Spleen (tissue), 11 donors: Measurements from ENCODE around the gene BAG1. TPM values are rescaled to one million over a fixed set of nuclear protein-coding genes. Genes with fewer than 3 reads are reported as not detected.

ENCODE experiments used
- DNase-seq: peaks from one replicate; pipeline ENCODE4 v3.0.0-alpha.2; 2020
- H3K27ac ChIP-seq, 8 donors: fragments of 200-600 bp; sonication (generic) in 7 of 8; 1 replicate in 4 of 8; 2 replicates in 4 of 8; pipeline versions ENCODE4 v1.5.0 to v1.8.0; 2016 to 2021; ENCODE audit warnings: inconsistent platforms in 4 of 8, mild to moderate bottlenecking in 4 of 8, moderate library complexity in 1 of 8
- H3K27me3 ChIP-seq, 7 donors: fragments of 200-600 bp; sonication (generic) in 6 of 7; replicated peaks in 1 of 7; 1 replicate in 4 of 7; 2 replicates in 3 of 7; pipeline versions ENCODE4 v1.5.0 to v1.8.0; 2016 to 2021; ENCODE audit warnings: inconsistent platforms in 3 of 7, mild to moderate bottlenecking in 1 of 7
- H3K36me3 ChIP-seq, 6 donors: fragments of 200-600 bp; sonication (generic) in 5 of 6; 1 replicate in 4 of 6; 2 replicates in 2 of 6; pipeline versions ENCODE4 v1.5.0 to v1.8.0; 2016 to 2021; ENCODE audit warnings: inconsistent platforms in 2 of 6
- H3K4me1 ChIP-seq, 6 donors: fragments of 200-600 bp; sonication (generic) in 5 of 6; 1 replicate in 3 of 6; 2 replicates in 3 of 6; pipeline versions ENCODE4 v1.5.0 to v1.8.0; 2016 to 2021; ENCODE audit warnings: inconsistent platforms in 3 of 6
- H3K4me3 ChIP-seq, 8 donors: fragments of 200-600 bp; sonication (generic) in 7 of 8; 1 replicate in 4 of 8; 2 replicates in 4 of 8; pipeline versions ENCODE4 v1.5.0 to v1.8.0; 2016 to 2021; ENCODE audit warnings: inconsistent platforms in 4 of 8, mild to moderate bottlenecking in 4 of 8, moderate library complexity in 2 of 8
- H3K9me3 ChIP-seq, 8 donors: fragments of 200-600 bp; sonication (generic) in 7 of 8; 1 replicate in 4 of 8; 2 replicates in 4 of 8; pipeline versions ENCODE4 v1.5.0 to v1.8.0; 2016 to 2021; ENCODE audit warnings: inconsistent platforms in 4 of 8
- CTCF ChIP-seq, 11 experiments: fragments of 200-600 bp in 7 of 11; fragments of 450-650 bp in 4 of 11; sonication (generic) in 4 of 11; IDR thresholded peaks in 8 of 11; conservative IDR thresholded peaks in 3 of 11; 1 replicate in 7 of 11; 2 replicates in 4 of 11; pipeline versions ENCODE4 v1.4.0 to v1.8.0; 2016 to 2021; ENCODE audit warnings: antibody characterized with exemption in 11 of 11, inconsistent platforms in 4 of 11, mild to moderate bottlenecking in 1 of 11
- POLR2A ChIP-seq, 3 donors: fragments of 450-650 bp; IDR thresholded peaks; one replicate each; pipeline ENCODE4 v1.5.1; 2017; ENCODE audit warnings: antibody characterized with exemption in 3 of 3, mild to moderate bottlenecking in 1 of 3
- POLR2AphosphoS5 ChIP-seq, 3 donors: sonication (generic); formaldehyde crosslinking; IDR thresholded peaks; one replicate each; pipeline ENCODE4 v1.5.1; 2017; ENCODE audit warnings: antibody characterized with exemption in 3 of 3
- WGBS, 5 donors: extraction: QIAGEN DNeasy Blood & Tissue Kit in 3 of 5; methylation state at CpG; one replicate each; pipeline versions ENCODE4 v1.1.5 to v1.1.7; 2013 to 2018; 5-methylcytosine and 5-hydroxymethylcytosine counted together
- intact Hi-C: fragments of 100-400 bp; cut with DNase I; formaldehyde crosslinking; loops from one replicate; pipeline ENCODE4 v1.15.0; 2023; ENCODE audit warnings: low total_unique reads
- polyA plus RNA-seq, 3 donors: library from polyadenylated mRNA; stranded (reverse); fragments of 200-250 nt; gene quantifications; one replicate each; pipeline ENCODE4 v1.2.1, GENCODE V29; 2013
- total RNA-seq, 7 donors: library from RNA; depleted of rRNA in 3 of 7; stranded (reverse); fragments of >200 nt in 3 of 7; fragmentation: NEBNext Ultra II Directional in 4 of 7; extraction: Animal tissue kit (Norgen Biotek cat#: 25700) in 4 of 7; gene quantifications; one replicate each; pipeline versions ENCODE4 v1.1.0 to v1.2.1, GENCODE V29; 2016 to 2021
- donor health status: healthy with polysubstance abuse.
- donor health status: DM: no; HTN: no; CAD: no; lungs with moderate emphysema.
- donor health status: DM: no; HTN: no; CAD: no.
- donor health status: Bipolar disorder and iron deficiency.
- donor health status: healthy.
- donor health status: DM: no; HTN: no; CAD: no.
- donor health status: DM: yes; HTN: yes; CAD: no.

Gene BAG1
- total and polyA plus RNA-seq, 10 donors, result 49.9 to 102 (median 70.9) TPM

- Histone ChIP-seq H3K9me3 (no peaks in the 10 kb centered on the region), H3K4me1 (peaks cover 17 to 83% (median 60%) of the 10 kb centered on the region in 6 donors), H3K27ac (peak overlapping the region; percentile 96 to 100 (median 98)), H3K4me3 (peak overlapping the region; percentile 61 to 92 (median 75)), H3K27me3 (no peaks in the 10 kb centered on the region), H3K36me3 (peaks cover 0 to 40% (median 4%) of the 10 kb centered on the region in 6 donors)
- intact Hi-C loops, result loop anchor here (10.0 kb wide), 1 partner anchor 175 kb away; no protein-coding TSS in a partner anchor
- TF ChIP-seq CTCF (IDR thresholded peaks at IDR 0.05 in 8 of 11, conservative IDR thresholded peaks at IDR 0.05 in 3 of 11) (no peak), POLR2A (IDR thresholded peaks at IDR 0.05) (no peak), POLR2AphosphoS5 (IDR thresholded peaks at IDR 0.05) (no peak)
- WGBS, 5 donors, result 0 to 3% (median 0%) methylated on average over 14 of the region's 14 CpGs
- DNase-seq, result no peak
These were observed 25.4 kb upstream of the BAG1 start for GRCh38 chr9:33289936-33290246.

GRCh38 chr9:33289496-33289895, 25.0 kb upstream of the BAG1 start:
- intact Hi-C loops, result loop anchor here (10.0 kb wide), 1 partner anchor 175 kb away; no protein-coding TSS in a partner anchor
- WGBS, 5 donors, result 2 to 5% (median 4%) methylated on average over 9 to 12 of the region's 12 CpGs
- Histone ChIP-seq H3K4me1 (peaks cover 14 to 79% (median 56%) of the 10 kb centered on the region in 6 donors), H3K36me3 (peaks cover 0 to 36% (median 3%) of the 10 kb centered on the region in 6 donors), H3K27ac (peak overlapping the region; percentile 96 to 100 (median 98)), H3K9me3 (no peaks in the 10 kb centered on the region), H3K27me3 (no peaks in the 10 kb centered on the region), H3K4me3 (peak overlapping the region in 7 of 8 donors; percentile 61 to 92 (median 75))
- peak; percentile 84 for DNase-seq
- no peak for TF ChIP-seq POLR2AphosphoS5 (IDR thresholded peaks at IDR 0.05)
- TF ChIP-seq POLR2A (IDR thresholded peaks at IDR 0.05), result no peak
- TF ChIP-seq CTCF (IDR thresholded peaks at IDR 0.05 in 8 of 11, conservative IDR thresholded peaks at IDR 0.05 in 3 of 11), result no peak

GRCh38 chr9:33288828-33289483, 24.4 kb upstream of the BAG1 start:
- DNase-seq, result peak; percentile 83
- intact Hi-C loops, result loop anchor here (10.0 kb wide), 1 partner anchor 176 kb away; no protein-coding TSS in a partner anchor
- H3K27me3 ChIP-seq, result no peaks in the 10 kb centered on the region
- H3K4me1 ChIP-seq, result peaks cover 14 to 74% (median 50%) of the 10 kb centered on the region in 6 donors
- no peak for TF ChIP-seq POLR2A (IDR thresholded peaks at IDR 0.05)
- TF ChIP-seq POLR2AphosphoS5 (IDR thresholded peaks at IDR 0.05), result no peak
- no peak for TF ChIP-seq CTCF (IDR thresholded peaks at IDR 0.05 in 8 of 11, conservative IDR thresholded peaks at IDR 0.05 in 3 of 11)
- H3K36me3 ChIP-seq, result peaks cover 0 to 35% (median 2%) of the 10 kb centered on the region in 6 donors
- H3K4me3 ChIP-seq, result peak overlapping the region in 2 of 8 donors; percentile 69 to 75
- 62 to 72% (median 66%) methylated on average over 9 to 14 of the region's 14 CpGs for WGBS, 5 donors
- H3K27ac ChIP-seq, result peak overlapping the region; percentile 96 to 100 (median 98)
- no peaks in the 10 kb centered on the region for H3K9me3 ChIP-seq

DNA sequence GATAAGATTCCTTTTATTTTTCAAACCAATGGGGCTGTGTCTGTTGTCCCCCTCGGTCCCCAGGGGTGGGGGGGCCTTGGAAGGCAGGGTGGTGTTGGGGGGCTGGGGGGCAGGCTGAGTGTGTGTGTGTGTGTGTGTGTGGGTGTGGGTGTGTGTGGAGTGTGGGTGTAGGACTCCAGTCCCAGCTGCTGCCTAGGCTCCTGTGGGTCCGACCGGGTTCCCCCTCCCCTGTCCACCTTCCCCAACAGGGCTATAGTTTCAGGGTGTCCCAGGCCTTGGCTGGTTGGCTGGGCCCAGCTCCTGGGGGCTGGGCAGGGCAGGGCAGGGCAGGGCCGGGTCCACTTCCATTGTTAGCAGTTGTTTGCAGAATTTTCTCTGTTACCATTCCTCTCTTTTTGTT, 23.7 kb upstream of the BAG1 start:
- Histone ChIP-seq H3K4me3 (no peak overlapping the region), H3K9me3 (no peaks in the 10 kb centered on the region), H3K4me1 (peaks cover 14 to 66% (median 43%) of the 10 kb centered on the region in 6 donors), H3K36me3 (peaks cover 0 to 35% (median 3%) of the 10 kb centered on the region in 6 donors), H3K27me3 (no peaks in the 10 kb centered on the region), H3K27ac (peak overlapping the region in 5 of 8 donors; percentile 96 to 99 (median 98))
- WGBS, 5 donors, result 60 to 84% (median 75%) methylated on average over 3 to 4 of the region's 4 CpGs
- DNase-seq, result peak; percentile 77
- TF ChIP-seq CTCF (IDR thresholded peaks at IDR 0.05 in 8 of 11, conservative IDR thresholded peaks at IDR 0.05 in 3 of 11), result no peak
- TF ChIP-seq POLR2AphosphoS5 (IDR thresholded peaks at IDR 0.05), result no peak
- no peak for TF ChIP-seq POLR2A (IDR thresholded peaks at IDR 0.05)
- intact Hi-C loops, result loop anchor here (10.0 kb wide), 1 partner anchor 177 kb away; no protein-coding TSS in a partner anchor
